GM21515 (cell line): Measurements from ENCODE around the gene RNF141.
A peak's percentile ranks its signal among the peaks of the same experiment; 100 is the strongest.

ENCODE experiments used
- ATAC-seq: cut with Tn5 transposase; IDR thresholded peaks from one replicate; pipeline ENCODE4 v1.9.1; 2021; ENCODE audit not compliant: unreplicated experiment

The RNF141 gene

GRCh38 chr11:10540915-10541560 is at the start of gene RNF141:
TSS of gene RNF141 (minus strand) at chr11:10541187. CDS start at chr11:10534158, 7,029 bp downstream.
- peak; percentile 98 for ATAC-seq

GRCh38 chr11:10590218-10590915 is 49.4 kb upstream of the RNF141 start:
- no peak for ATAC-seq

GRCh38 chr11:10588904-10589303 is 47.9 kb upstream of the RNF141 start:
- no peak for ATAC-seq

GRCh38 chr11:10587995-10588394 is 47.0 kb upstream of the RNF141 start:
- ATAC-seq = no peak

GRCh38 chr11:10587388-10587787 is 46.4 kb upstream of the RNF141 start:
- no peak for ATAC-seq

- ATAC-seq = no peak
Measured at GRCh38 chr11:10584071-10584501, 43.1 kb upstream of the RNF141 start.

GRCh38 chr11:10581481-10582019 is 40.6 kb upstream of the RNF141 start:
- ATAC-seq = no peak

- no peak for ATAC-seq
Measured at GRCh38 chr11:10580623-10581022, 39.6 kb upstream of the RNF141 start.

- ATAC-seq = no peak
Measured at GRCh38 chr11:10579700-10580099, 38.7 kb upstream of the RNF141 start.

- ATAC-seq = no peak
Measured at GRCh38 chr11:10576035-10576398, 35.0 kb upstream of the RNF141 start.

GRCh38 chr11:10575346-10576034 is 34.5 kb upstream of the RNF141 start:
- no peak for ATAC-seq

GRCh38 chr11:10573556-10573955 is 32.6 kb upstream of the RNF141 start:
- ATAC-seq = no peak

- no peak for ATAC-seq
Measured at GRCh38 chr11:10573028-10573427, 32.0 kb upstream of the RNF141 start.

GRCh38 chr11:10572533-10572932 is 31.5 kb upstream of the RNF141 start:
- ATAC-seq = no peak

GRCh38 chr11:10568486-10568941 is 27.5 kb upstream of the RNF141 start, which contains the start of gene LYVE1:
TSS of gene LYVE1 (minus strand) at chr11:10568665. CDS start at chr11:10568532, 133 bp downstream.
- no peak for ATAC-seq

GRCh38 chr11:10567446-10567845 is 26.5 kb upstream of the RNF141 start:
- no peak for ATAC-seq

GRCh38 chr11:10566257-10566957 is 25.4 kb upstream of the RNF141 start:
- ATAC-seq = no peak

GRCh38 chr11:10565493-10565892 is 24.5 kb upstream of the RNF141 start:
- ATAC-seq = no peak

GRCh38 chr11:10564696-10565318 is 23.8 kb upstream of the RNF141 start:
- no peak for ATAC-seq

- no peak for ATAC-seq
Measured at GRCh38 chr11:10564030-10564429, 23.0 kb upstream of the RNF141 start.

- no peak for ATAC-seq
Measured at GRCh38 chr11:10561947-10562346, 21.0 kb upstream of the RNF141 start.
